Panc1 (cell line): ENCODE data around the gene PCF11.

Experiments
- TCF7L2 ChIP-seq: IDR thresholded peaks from 2 replicates; pipeline ENCODE4 v1.6.1; 2011; ENCODE audit warnings: mild to moderate bottlenecking, low read depth, low read length, inconsistent platforms
- TF ChIP-seq, protein P1 (sequence below): fragments of 450-650 bp; IDR thresholded peaks from 2 replicates; pipeline ENCODE4 v1.5.1; 2017; ENCODE audit warnings: mild to moderate bottlenecking

DNA sequence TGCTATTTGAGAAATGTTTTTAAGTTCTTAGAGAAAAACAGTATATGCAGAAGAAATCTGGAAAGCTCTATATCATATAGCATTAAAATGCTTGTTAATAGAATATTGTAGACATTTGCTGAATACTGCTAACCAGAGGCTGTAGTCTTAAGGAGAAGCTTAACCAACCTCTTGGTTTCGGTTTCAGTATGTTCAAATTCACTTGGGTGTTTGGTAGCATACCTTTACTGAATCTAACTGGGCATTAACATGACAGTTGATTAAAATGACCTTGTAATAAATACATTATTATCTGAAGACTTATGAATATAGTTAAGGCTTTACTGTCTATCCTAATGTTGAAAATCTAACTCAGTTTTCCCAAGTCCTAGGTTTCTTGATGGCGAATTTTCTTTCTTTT is 5.4 kb downstream of the PCF11 start:
- TF ChIP-seq, protein P1, sequence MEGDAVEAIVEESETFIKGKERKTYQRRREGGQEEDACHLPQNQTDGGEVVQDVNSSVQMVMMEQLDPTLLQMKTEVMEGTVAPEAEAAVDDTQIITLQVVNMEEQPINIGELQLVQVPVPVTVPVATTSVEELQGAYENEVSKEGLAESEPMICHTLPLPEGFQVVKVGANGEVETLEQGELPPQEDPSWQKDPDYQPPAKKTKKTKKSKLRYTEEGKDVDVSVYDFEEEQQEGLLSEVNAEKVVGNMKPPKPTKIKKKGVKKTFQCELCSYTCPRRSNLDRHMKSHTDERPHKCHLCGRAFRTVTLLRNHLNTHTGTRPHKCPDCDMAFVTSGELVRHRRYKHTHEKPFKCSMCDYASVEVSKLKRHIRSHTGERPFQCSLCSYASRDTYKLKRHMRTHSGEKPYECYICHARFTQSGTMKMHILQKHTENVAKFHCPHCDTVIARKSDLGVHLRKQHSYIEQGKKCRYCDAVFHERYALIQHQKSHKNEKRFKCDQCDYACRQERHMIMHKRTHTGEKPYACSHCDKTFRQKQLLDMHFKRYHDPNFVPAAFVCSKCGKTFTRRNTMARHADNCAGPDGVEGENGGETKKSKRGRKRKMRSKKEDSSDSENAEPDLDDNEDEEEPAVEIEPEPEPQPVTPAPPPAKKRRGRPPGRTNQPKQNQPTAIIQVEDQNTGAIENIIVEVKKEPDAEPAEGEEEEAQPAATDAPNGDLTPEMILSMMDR: no peak
- TF ChIP-seq TCF7L2: no peak
